Endothelial cell of umbilical vein (primary cell): ENCODE results near the gene PIP4K2C. TPM values are rescaled to one million over a fixed set of nuclear protein-coding genes. Genes with fewer than 3 reads are reported as not detected.
A peak's percentile ranks its signal among the peaks of the same experiment; 100 is the strongest.

Experiments
- BruUV-seq: library from RNA; stranded (reverse); fragments of 400-500 nt; replicated peaks from 2 replicates; lab custom pipeline; 2021; lab: Mats Ljungman, UMichigan
- CTCF ChIA-PET: fragments of 300-600, 350-600 bp; sonication (Branson Sonifier 250); formaldehyde crosslinking; loops from one replicate; lab custom pipeline; 2021; ENCODE audit warnings: antibody characterized with exemption, inconsistent platforms; lab: Charles Lee
- POLR2A ChIA-PET: fragments of 300-600, 350-600 bp; sonication (Branson Sonifier 250); formaldehyde crosslinking; loops from one replicate; lab custom pipeline; 2021; ENCODE audit warnings: antibody characterized with exemption, inconsistent platforms; lab: Charles Lee
- DNase-seq: peaks from one replicate; pipeline ENCODE4 v3.0.0-alpha.2; 2011; ENCODE audit warnings: low read depth, low spot score
- FAIRE-seq: peaks from 2 replicates; lab custom pipeline; 2011; peaks lifted over from hg19 to GRCh38; lab: Jason Lieb, UNC
- H2AFZ ChIP-seq: 2 replicates; pipeline ENCODE4 v1.6.0; 2012; ENCODE audit warnings: low read depth, low read length, control low read depth, inconsistent platforms
- H3K27ac ChIP-seq: 2 replicates; pipeline ENCODE4 v1.5.1; 2011; ENCODE audit warnings: low read depth, mild to moderate bottlenecking, control low read depth, low read length, moderate library complexity; ENCODE audit not compliant: insufficient read depth
- H3K27me3 ChIP-seq, 2 experiments: 2 replicates each; pipeline versions ENCODE4 v1.6.0 to v1.6.1; 2011; ENCODE audit warnings: low read length in 2 of 2, mixed read lengths in 1 of 2; ENCODE audit not compliant: control insufficient read depth in 2 of 2, insufficient read depth in 2 of 2
- H3K36me3 ChIP-seq, 2 experiments: 2 replicates in 1 of 2; 3 replicates in 1 of 2; pipeline ENCODE4 v1.5.1; 2011; ENCODE audit warnings: low read length in 2 of 2, mild to moderate bottlenecking in 1 of 2, moderate library complexity in 1 of 2; ENCODE audit not compliant: control insufficient read depth in 2 of 2, insufficient read depth in 2 of 2; ENCODE audit errors: extremely low read depth in 1 of 2
- H3K4me1 ChIP-seq: 3 replicates; pipeline ENCODE4 v1.5.1; 2011; ENCODE audit warnings: mild to moderate bottlenecking, low read length; ENCODE audit not compliant: control insufficient read depth, insufficient read depth; ENCODE audit errors: extremely low read depth
- H3K4me2 ChIP-seq: 2 replicates; pipeline ENCODE4 v1.6.1; 2011; ENCODE audit warnings: low read length, control low read depth, mixed read lengths; ENCODE audit not compliant: insufficient read depth
- H3K4me3 ChIP-seq, 3 experiments: fragments of 200-600 bp in 1 of 3; sonication (generic), shearing (Covaris generic) in 1 of 3; replicated peaks in 1 of 3; 2 replicates each; pipeline ENCODE4 v1.5.1; 2011 to 2016; ENCODE audit warnings: control low read depth in 3 of 3, low read length in 3 of 3, mild to moderate bottlenecking in 2 of 3, inconsistent platforms in 1 of 3, low read depth in 1 of 3, moderate library complexity in 1 of 3; ENCODE audit not compliant: insufficient read depth in 1 of 3
- H3K79me2 ChIP-seq: 2 replicates; pipeline ENCODE4 v1.6.0; 2012; ENCODE audit warnings: low read length, inconsistent platforms; ENCODE audit not compliant: control insufficient read depth, insufficient read depth
- H3K9ac ChIP-seq: replicated peaks from 2 replicates; pipeline ENCODE3; 2011; ENCODE audit warnings: low read length, control low read depth; ENCODE audit not compliant: insufficient read depth; ENCODE audit errors: extremely low read depth
- H3K9me1 ChIP-seq: replicated peaks from 3 replicates; pipeline ENCODE4 v1.6.0; 2011; ENCODE audit warnings: mild to moderate bottlenecking, low read length; ENCODE audit not compliant: control insufficient read depth, insufficient read depth; ENCODE audit errors: extremely low read depth
- H3K9me3 ChIP-seq: replicated peaks from 2 replicates; pipeline ENCODE4 v1.5.1; 2012; ENCODE audit warnings: low read length, inconsistent platforms; ENCODE audit not compliant: control insufficient read depth, insufficient read depth
- H4K20me1 ChIP-seq: replicated peaks from 2 replicates; pipeline ENCODE3; 2011; ENCODE audit warnings: mild to moderate bottlenecking, low read length; ENCODE audit not compliant: control insufficient read depth, insufficient read depth; ENCODE audit errors: extremely low read depth
- CTCF ChIP-seq, 2 donors: IDR thresholded peaks; 1 replicate in 1 of 2; 2 replicates in 1 of 2; pipeline ENCODE4 v1.5.1; 2011; ENCODE audit warnings: low read length in 2 of 2, mild to moderate bottlenecking in 2 of 2, moderate library complexity in 2 of 2, control low read depth in 1 of 2, inconsistent platforms in 1 of 2, low read depth in 1 of 2; ENCODE audit not compliant: insufficient read depth in 1 of 2; ENCODE audit errors: extremely low read depth in 1 of 2
- EZH2 ChIP-seq: IDR thresholded peaks from 2 replicates; pipeline ENCODE4 v1.6.1; 2012; ENCODE audit warnings: borderline replicate concordance, low read depth, mild to moderate bottlenecking, moderate library complexity, low read length, inconsistent platforms; ENCODE audit not compliant: severe bottlenecking
- FOS ChIP-seq: IDR thresholded peaks from 2 replicates; pipeline ENCODE4 v1.6.1; 2011; ENCODE audit warnings: mild to moderate bottlenecking, low read length, moderate library complexity, borderline replicate concordance; ENCODE audit not compliant: insufficient read depth
- MAX ChIP-seq: IDR thresholded peaks from 2 replicates; pipeline ENCODE4 v1.6.1; 2011; ENCODE audit not compliant: insufficient read depth, insufficient read length
- MYC ChIP-seq: IDR thresholded peaks from one replicate; pipeline ENCODE4 v1.6.1; 2011; ENCODE audit warnings: mild to moderate bottlenecking, low read depth, low read length
- dilution Hi-C: fragments of 300-500 bp; cut with MboI; formaldehyde crosslinking; loops from one replicate; pipeline ENCODE4 v1.15.0; 2019; ENCODE audit warnings: low sequenced_read_pairs; ENCODE audit not compliant: extremely low pct_ligation_motif_present
- intact Hi-C: fragments of 100-400 bp; cut with micrococcal nuclease; formaldehyde crosslinking; loops from one replicate; pipeline ENCODE4 v1.10.0; 2022
- polyA plus RNA-seq, 4 experiments: library from polyadenylated mRNA; depleted of rRNA in 3 of 4; stranded (reverse) in 3 of 4; unstranded in 1 of 4; fragments of >200 nt; gene quantifications; 2 replicates each; pipeline versions ENCODE4 v1.2.1 to v1.2.3, GENCODE V29; 2011 to 2012; ENCODE audit warnings: missing spikeins in 1 of 4
- total RNA-seq: library from RNA; stranded (reverse); gene quantifications from 2 replicates; pipeline ENCODE4 v1.2.3, GENCODE V29; 2021

Gene PIP4K2C
- total and polyA plus RNA-seq, 2 donors (not counting 3 experiments of a cell fraction or from before 2014, with no cell fraction given): 10.5 to 11.5 TPM

GRCh38 chr12:57550641-57551549 lies 40.1 kb upstream of the PIP4K2C start:
- H3K79me2 ChIP-seq: peaks cover 9% of the 10 kb centered on the region
- no peaks in the 10 kb centered on the region for H3K9me1 ChIP-seq
- intact Hi-C loops (no loop called here), dilution Hi-C loops (no loop called here)
- no peak overlapping the region for H2AFZ ChIP-seq
- no peak overlapping the region for H3K4me2 ChIP-seq
- ChIA-PET CTCF (no interaction called here), POLR2A (no interaction called here)
- H3K9ac ChIP-seq: no peak overlapping the region
- no peaks in the 10 kb centered on the region for H4K20me1 ChIP-seq
- H3K4me3 ChIP-seq: no peak overlapping the region
- H3K36me3 ChIP-seq: no peaks in the 10 kb centered on the region
- no peak for FAIRE-seq
- H3K27ac ChIP-seq: no peak overlapping the region
- H3K9me3 ChIP-seq: no peaks in the 10 kb centered on the region
- no peak for DNase-seq
- BruUV-seq: no TSS peak
- H3K27me3 ChIP-seq: peaks cover 51 to 52% of the 10 kb centered on the region in 2 experiments
- TF ChIP-seq MYC (no peak), EZH2 (peak; percentile 32), FOS (no peak), MAX (no peak), CTCF (IDR thresholded peaks at IDR 0.05; ENCODE audit: extremely low read depth in 1 of 2, insufficient read depth in 1 of 2, low read depth in 1 of 2, low read length in 2 of 2) (no peak)
- H3K4me1 ChIP-seq: peaks cover 6% of the 10 kb centered on the region
